HG02981 (cell line): Measurements from ENCODE around the gene SCYGR8.

Experiments used
- ATAC-seq: cut with Tn5 transposase; IDR thresholded peaks from one replicate; pipeline ENCODE4 v1.9.1; 2021; ENCODE audit warnings: mild to moderate bottlenecking, moderate library complexity; ENCODE audit not compliant: unreplicated experiment

Gene SCYGR8

GRCh38 chr2:227759411-227760118 lies 13.9 kb downstream of the SCYGR8 start:
- ATAC-seq, result no peak

- no peak for ATAC-seq
Observed at GRCh38 chr2:227761740-227762476, 16.2 kb downstream of the SCYGR8 start.

GRCh38 chr2:227765788-227766372 lies 20.2 kb downstream of the SCYGR8 start:
- ATAC-seq, result peak; percentile 16

GRCh38 chr2:227766373-227766883 lies 20.7 kb downstream of the SCYGR8 start:
- ATAC-seq, result peak; percentile 98

- ATAC-seq, result no peak
Observed at GRCh38 chr2:227767830-227768229, 22.1 kb downstream of the SCYGR8 start.

- no peak for ATAC-seq
Observed at GRCh38 chr2:227772197-227772661, 26.5 kb downstream of the SCYGR8 start.

GRCh38 chr2:227772932-227773331 lies 27.2 kb downstream of the SCYGR8 start:
- no peak for ATAC-seq

GRCh38 chr2:227774011-227774624 lies 28.4 kb downstream of the SCYGR8 start:
- ATAC-seq, result no peak

GRCh38 chr2:227774895-227775842 lies 29.5 kb downstream of the SCYGR8 start:
- ATAC-seq, result no peak

GRCh38 chr2:227780981-227781615 lies 35.4 kb downstream of the SCYGR8 start:
- ATAC-seq, result no peak

GRCh38 chr2:227781841-227782240 lies 36.1 kb downstream of the SCYGR8 start:
- ATAC-seq, result no peak

- no peak for ATAC-seq
Observed at GRCh38 chr2:227782804-227783203, 37.1 kb downstream of the SCYGR8 start.

GRCh38 chr2:227783404-227784138 lies 37.9 kb downstream of the SCYGR8 start:
- peak; percentile 97 for ATAC-seq

- no peak for ATAC-seq
Observed at GRCh38 chr2:227785293-227785692, 39.6 kb downstream of the SCYGR8 start.

GRCh38 chr2:227788561-227789018 lies 42.9 kb downstream of the SCYGR8 start:
- no peak for ATAC-seq

- no peak for ATAC-seq
Observed at GRCh38 chr2:227789803-227790202, 44.1 kb downstream of the SCYGR8 start.

- ATAC-seq, result no peak
Observed at GRCh38 chr2:227793148-227793712, 47.5 kb downstream of the SCYGR8 start.
